K562 (cell line): ENCODE data around the gene SNUPN. TPM values are rescaled to one million over a fixed set of nuclear protein-coding genes. Genes with fewer than 3 reads are reported as not detected.
A peak's percentile ranks its signal among the peaks of the same experiment; 100 is the strongest.

Experiments
- ATAC-seq: fragments of 200-7000 bp; cut with Tn5 transposase; 3 replicates; pipeline ENCODE4 v1.9.1; 2020; ENCODE audit warnings: moderate library complexity
- BruUV-seq: library from RNA; stranded (reverse); fragments of 400-500 nt; replicated peaks from 2 replicates; lab custom pipeline; 2021; lab: Mats Ljungman, UMichigan
- CTCF ChIA-PET: fragments of 300-600 bp; formaldehyde crosslinking; extraction: SDS; loops from one replicate; lab custom pipeline; 2021; ENCODE audit warnings: low intra/inter-chr PET ratio; lab: Yijun Ruan, JAX
- POLR2A ChIA-PET: fragments of 300-600, 350-650 bp; sonication (Branson Sonifier 250); formaldehyde crosslinking; extraction: SDS; loops from one replicate; lab custom pipeline; 2021; ENCODE audit warnings: antibody characterized with exemption, inconsistent platforms; lab: Yijun Ruan, JAX
- DNase-seq, 4 experiments: peaks; one replicate each; pipeline versions ENCODE4 v3.0.0 to v3.0.0-alpha.2; 2011 to 2018; ENCODE audit warnings: low spot score in 3 of 4, mixed read lengths in 3 of 4; ENCODE audit errors: extremely low read depth in 1 of 4
- FAIRE-seq: peaks from 2 replicates; lab custom pipeline; 2011; peaks lifted over from hg19 to GRCh38; lab: Jason Lieb, UNC
- H2AFZ ChIP-seq: 2 replicates; pipeline ENCODE4 v1.6.0; 2011; ENCODE audit warnings: low read depth, low read length, control low read depth, inconsistent platforms
- H3K27ac ChIP-seq: fragments of 200-600 bp; 3 replicates; pipeline ENCODE4 v1.8.0; 2011; ENCODE audit warnings: low read depth, mild to moderate bottlenecking, control low read depth, inconsistent platforms, low read length, moderate library complexity, mixed read lengths; ENCODE audit errors: extremely low read depth
- H3K27me3 ChIP-seq, 2 experiments: fragments of 300-600 bp in 1 of 2; 2 replicates in 1 of 2; 3 replicates in 1 of 2; pipeline versions ENCODE4 v1.6.0 to v1.8.0; 2011; ENCODE audit warnings: inconsistent platforms in 2 of 2, low read length in 2 of 2, mild to moderate bottlenecking in 1 of 2, mixed read lengths in 1 of 2, moderate library complexity in 1 of 2; ENCODE audit not compliant: control insufficient read depth in 2 of 2, insufficient read depth in 2 of 2
- H3K36me3 ChIP-seq: fragments of 300-600 bp; 3 replicates; pipeline ENCODE4 v1.8.0; 2011; ENCODE audit warnings: mild to moderate bottlenecking, low read length, inconsistent platforms; ENCODE audit not compliant: control insufficient read depth, insufficient read depth
- H3K4me1 ChIP-seq, 2 experiments: fragments of 200-600 bp in 1 of 2; replicated peaks in 1 of 2; 2 replicates in 1 of 2; 3 replicates in 1 of 2; pipeline versions ENCODE4 v1.5.1 to v1.8.0; 2011; ENCODE audit warnings: inconsistent platforms in 2 of 2, low read length in 2 of 2, mild to moderate bottlenecking in 1 of 2, mixed read lengths in 1 of 2, moderate library complexity in 1 of 2; ENCODE audit not compliant: control insufficient read depth in 2 of 2, insufficient read depth in 2 of 2
- H3K4me2 ChIP-seq: 2 replicates; pipeline ENCODE4 v1.6.1; 2011; ENCODE audit warnings: low read length, control low read depth, inconsistent platforms, mixed read lengths; ENCODE audit not compliant: insufficient read depth
- H3K4me3 ChIP-seq: fragments of 200-600 bp; sonication (generic), shearing (Covaris generic); 2 replicates; pipeline ENCODE4 v1.5.1; 2016; ENCODE audit warnings: control low read depth, inconsistent platforms
- H3K79me2 ChIP-seq: fragments of 200-600 bp; 3 replicates; pipeline ENCODE4 v1.8.0; 2011; ENCODE audit warnings: low read length, inconsistent platforms; ENCODE audit not compliant: control insufficient read depth, insufficient read depth
- H3K9ac ChIP-seq, 2 experiments: 2 replicates each; pipeline versions ENCODE4 v1.6.0 to v1.6.1; 2011; ENCODE audit warnings: low read depth in 2 of 2, low read length in 2 of 2, control low read depth in 1 of 2, inconsistent platforms in 1 of 2, mild to moderate bottlenecking in 1 of 2, mixed read lengths in 1 of 2; ENCODE audit not compliant: insufficient read depth in 1 of 2
- H3K9me1 ChIP-seq: one replicate; pipeline ENCODE4 v1.6.0; 2011; ENCODE audit warnings: inconsistent platforms, mild to moderate bottlenecking, low read length, moderate library complexity; ENCODE audit not compliant: control insufficient read depth, insufficient read depth
- H3K9me3 ChIP-seq: replicated peaks from 2 replicates; pipeline ENCODE4 v1.5.1; 2011; ENCODE audit warnings: low read depth, low read length, inconsistent platforms; ENCODE audit not compliant: control insufficient read depth, insufficient read depth
- H4K20me1 ChIP-seq: replicated peaks from 2 replicates; pipeline ENCODE4 v1.6.1; 2011; ENCODE audit warnings: low read length, inconsistent platforms, mixed read lengths; ENCODE audit not compliant: control insufficient read depth, insufficient read depth
- ARHGAP35 ChIP-seq: fragments of 450-650 bp; IDR thresholded peaks from 2 replicates; pipeline ENCODE4 v1.6.1; 2018; ENCODE audit not compliant: partially characterized antibody
- ATF7 ChIP-seq: fragments of 450-650 bp; IDR thresholded peaks from 2 replicates; pipeline ENCODE4 v1.7.1; 2014; ENCODE audit warnings: mild to moderate bottlenecking, moderate library complexity
- KDM1A ChIP-seq, 2 experiments: fragments of 450-650 bp; IDR thresholded peaks; 2 replicates each; pipeline ENCODE4 v1.6.1; 2016; ENCODE audit warnings: mild to moderate bottlenecking in 2 of 2
- PHB2 ChIP-seq: fragments of 450-650 bp; IDR thresholded peaks from 2 replicates; pipeline ENCODE4 v1.6.1; 2017; ENCODE audit warnings: low read depth
- POLR2A ChIP-seq: fragments of 450-650 bp; conservative IDR thresholded peaks from 2 replicates; pipeline ENCODE4 v1.6.1; 2016
- RCOR1 ChIP-seq, 2 experiments: IDR thresholded peaks; 2 replicates each; pipeline ENCODE4 v1.6.1; 2012; ENCODE audit warnings: low read depth in 2 of 2, low read length in 2 of 2, borderline replicate concordance in 1 of 2, improper control_type of control experiment in 1 of 2
- SAFB2 ChIP-seq: fragments of 200-400 bp; formaldehyde crosslinking; IDR thresholded peaks from 2 replicates; pipeline ENCODE4 v1.6.1; 2018; ENCODE audit warnings: borderline replicate concordance, low read length, low read depth, moderate library complexity; ENCODE audit not compliant: severe bottlenecking
- SMAD2 ChIP-seq: fragments of 150-350 bp; IDR thresholded peaks from 2 replicates; pipeline ENCODE4 v1.6.1; 2014; ENCODE audit warnings: low read depth, mild to moderate bottlenecking, low read length
- ZNF717 ChIP-seq: fragments of 250-450 bp; sonication (Bioruptor Pico); IDR thresholded peaks from 2 replicates; pipeline ENCODE4 v1.5.0; 2021
- WGBS: fragments of 100-300 bp; shearing (Covaris generic); methylation state at CpG from one replicate; pipeline ENCODE4 v1.1.6; 2016; ENCODE audit warnings: low coverage, mixed read lengths; ENCODE audit not compliant: insufficient coverage; ENCODE audit errors: missing lambda C conversion rate; 5-methylcytosine and 5-hydroxymethylcytosine counted together
- in situ Hi-C: fragments of 300-500 bp; cut with MboI; formaldehyde crosslinking; loops from 4 replicates; pipeline ENCODE4 v1.15.0; 2018; ENCODE audit warnings: inconsistent platforms, mixed read lengths
- intact Hi-C: fragments of 100-400 bp; cut with micrococcal nuclease; formaldehyde crosslinking; loops from 2 replicates; pipeline ENCODE4 v1.14.2; 2022
- polyA plus RNA-seq, 8 experiments: library from polyadenylated mRNA; depleted of rRNA in 4 of 8; stranded (reverse) in 5 of 8; unstranded in 3 of 8; fragments of >200 nt; fragmentation: Nextera tagmentation in 2 of 8; fragmentation: Illumina TruSeq in 1 of 8; extraction: Ambion mirVana in 2 of 8; extraction: Trizol in 1 of 8; gene quantifications; 2 replicates each; pipeline versions ENCODE4 v1.2.1 to v1.2.3, GENCODE V29; 2011 to 2014; ENCODE audit warnings: inconsistent platforms in 1 of 8, missing spikeins in 1 of 8
- total RNA-seq, 7 experiments: library from RNA; depleted of rRNA in 6 of 7; stranded (reverse); fragments of >200 nt in 6 of 7; fragmentation: Illumina TruSeq in 2 of 7; extraction: Trizol in 2 of 7; gene quantifications; 2 replicates each; pipeline versions ENCODE4 v1.2.1 to v1.2.3, GENCODE V29; 2011 to 2021; ENCODE audit warnings: low replicate concordance in 1 of 7
- TF ChIP-seq, protein P1 (sequence below): fragments of 450-650 bp; IDR thresholded peaks from 2 replicates; pipeline ENCODE4 v1.6.1; 2016; ENCODE audit warnings: mild to moderate bottlenecking

SNUPN gene
- total and polyA plus RNA-seq, 9 of the 15 experiments (the other 6 are each of a cell fraction or from before 2014, with no cell fraction given) = 32.2 to 78.3 (median 40.0) TPM

- no peaks in the 10 kb centered on the region for H3K9me3 ChIP-seq
- 93% methylated on average over 22 of the region's 22 CpGs for WGBS
- CTCF ChIA-PET = no interaction called here
- intact Hi-C loops = no loop called here
- H3K79me2 ChIP-seq = peaks cover 25% of the 10 kb centered on the region
- peaks cover 10 to 29% of the 10 kb centered on the region in 2 experiments for H3K4me1 ChIP-seq
- POLR2A ChIA-PET = interaction anchor here (0.5 kb wide), 1 partner anchor 138 kb away, joined by 3 read pairs; no protein-coding TSS in a partner anchor
- no peak for TF ChIP-seq KDM1A (IDR thresholded peaks at IDR 0.05)
- TF ChIP-seq POLR2A = no peak
- TF ChIP-seq PHB2 = no peak
- TF ChIP-seq RCOR1 (IDR thresholded peaks at IDR 0.05; ENCODE audit: borderline replicate concordance in 1 of 2, low read depth in 2 of 2, low read length in 2 of 2) = no peak
- no peak for TF ChIP-seq ARHGAP35
- TF ChIP-seq ATF7 = no peak
- TF ChIP-seq SAFB2 = no peak
- TF ChIP-seq ZNF717 = no peak
- TF ChIP-seq SMAD2 = no peak
- TF ChIP-seq, protein P1, sequence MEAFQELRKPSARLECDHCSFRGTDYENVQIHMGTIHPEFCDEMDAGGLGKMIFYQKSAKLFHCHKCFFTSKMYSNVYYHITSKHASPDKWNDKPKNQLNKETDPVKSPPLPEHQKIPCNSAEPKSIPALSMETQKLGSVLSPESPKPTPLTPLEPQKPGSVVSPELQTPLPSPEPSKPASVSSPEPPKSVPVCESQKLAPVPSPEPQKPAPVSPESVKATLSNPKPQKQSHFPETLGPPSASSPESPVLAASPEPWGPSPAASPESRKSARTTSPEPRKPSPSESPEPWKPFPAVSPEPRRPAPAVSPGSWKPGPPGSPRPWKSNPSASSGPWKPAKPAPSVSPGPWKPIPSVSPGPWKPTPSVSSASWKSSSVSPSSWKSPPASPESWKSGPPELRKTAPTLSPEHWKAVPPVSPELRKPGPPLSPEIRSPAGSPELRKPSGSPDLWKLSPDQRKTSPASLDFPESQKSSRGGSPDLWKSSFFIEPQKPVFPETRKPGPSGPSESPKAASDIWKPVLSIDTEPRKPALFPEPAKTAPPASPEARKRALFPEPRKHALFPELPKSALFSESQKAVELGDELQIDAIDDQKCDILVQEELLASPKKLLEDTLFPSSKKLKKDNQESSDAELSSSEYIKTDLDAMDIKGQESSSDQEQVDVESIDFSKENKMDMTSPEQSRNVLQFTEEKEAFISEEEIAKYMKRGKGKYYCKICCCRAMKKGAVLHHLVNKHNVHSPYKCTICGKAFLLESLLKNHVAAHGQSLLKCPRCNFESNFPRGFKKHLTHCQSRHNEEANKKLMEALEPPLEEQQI = no peak
- no peak overlapping the region for H3K4me2 ChIP-seq
- BruUV-seq = no TSS peak
- no peaks in the 10 kb centered on the region for H3K27me3 ChIP-seq
- H3K9ac ChIP-seq = peak overlapping the region in 1 of 2 experiments; percentile 62; a peak in 1 of 4 replicates
- ATAC-seq = no peak
- H4K20me1 ChIP-seq = 0 out of 2 replicates have a peak, but pooled peaks cover 7% of the 10 kb centered on the region
- in situ Hi-C loops = no loop called here
- no peak for FAIRE-seq
- H3K4me3 ChIP-seq = no peak overlapping the region
- H3K36me3 ChIP-seq = peaks cover 31% of the 10 kb centered on the region; the same call in 2 of the 3 replicates
- no peak for DNase-seq
- no peak overlapping the region for H2AFZ ChIP-seq
- no peak overlapping the region for H3K27ac ChIP-seq
- H3K9me1 ChIP-seq = no peaks in the 10 kb centered on the region
Measured at GRCh38 chr15:75656813-75657212, 31.3 kb upstream of the SNUPN start.
